Neural cell (in vitro differentiated cells): ENCODE measurements around the gene RPL12. TPM values are rescaled to one million over a fixed set of nuclear protein-coding genes. Genes with fewer than 3 reads are reported as not detected.

Experiments
- H2AFZ ChIP-seq: fragments of 200-600, 300-800 bp; sonication (generic), shearing (Covaris generic); 2 replicates; pipeline ENCODE4 v1.6.0; 2014; ENCODE audit warnings: low read depth, mild to moderate bottlenecking, antibody characterized with exemption, low read length, moderate library complexity
- H3F3A ChIP-seq: fragments of 200-600 bp; shearing (Covaris generic); 2 replicates; pipeline ENCODE4 v1.6.1; 2016; ENCODE audit warnings: mild to moderate bottlenecking, moderate library complexity, mixed read lengths, antibody characterized with exemption, low read length; ENCODE audit not compliant: insufficient read depth, poor library complexity, severe bottlenecking
- H3K27ac ChIP-seq: fragments of 200-600, 300-800 bp; sonication (generic), shearing (Covaris generic); 2 replicates; pipeline ENCODE4 v1.5.1; 2014; ENCODE audit warnings: mild to moderate bottlenecking, low read length, moderate library complexity
- H3K27me3 ChIP-seq: fragments of 300-800, 200-600 bp; sonication (generic), shearing (Covaris generic); 2 replicates; pipeline ENCODE4 v1.6.0; 2014; ENCODE audit warnings: mild to moderate bottlenecking, low read depth, low read length, moderate library complexity; ENCODE audit not compliant: insufficient read depth
- H3K36me3 ChIP-seq: fragments of 300-800, 200-600 bp; sonication (generic), shearing (Covaris generic); 2 replicates; pipeline ENCODE4 v1.5.1; 2014; ENCODE audit warnings: mild to moderate bottlenecking, antibody characterized with exemption, low read length, moderate library complexity; ENCODE audit not compliant: insufficient read depth
- H3K4me2 ChIP-seq: fragments of 300-800, 200-600 bp; sonication (generic), shearing (Covaris generic); 2 replicates; pipeline ENCODE4 v1.6.0; 2014; ENCODE audit warnings: mild to moderate bottlenecking, low read length
- H3K4me3 ChIP-seq: fragments of 300-800, 200-600 bp; sonication (generic), shearing (Covaris generic); 2 replicates; pipeline ENCODE4 v1.5.1; 2014; ENCODE audit warnings: mild to moderate bottlenecking, low read length, moderate library complexity
- H3K79me2 ChIP-seq: fragments of 200-600 bp; shearing (Covaris generic); replicated peaks from 2 replicates; pipeline ENCODE4 v1.6.0; 2014; ENCODE audit warnings: mild to moderate bottlenecking, low read length, moderate library complexity; ENCODE audit not compliant: insufficient read depth
- H3K9ac ChIP-seq: fragments of 300-800, 200-600 bp; sonication (generic), shearing (Covaris generic); 2 replicates; pipeline ENCODE4 v1.6.1; 2016; ENCODE audit warnings: mild to moderate bottlenecking, low read length, mixed read lengths
- H3K9me2 ChIP-seq: fragments of 200-600 bp; shearing (Covaris generic); 2 replicates; pipeline ENCODE4 v1.6.1; 2016; ENCODE audit warnings: mild to moderate bottlenecking, low read length, mixed read lengths; ENCODE audit not compliant: insufficient read depth
- H3K9me3 ChIP-seq: fragments of 200-600, 300-800 bp; sonication (generic), shearing (Covaris generic); 2 replicates; pipeline ENCODE4 v1.6.1; 2016; ENCODE audit warnings: mild to moderate bottlenecking, mixed run types, low read length, moderate library complexity, mixed read lengths
- H4K20me1 ChIP-seq: fragments of 200-600 bp; shearing (Covaris generic); 2 replicates; pipeline ENCODE4 v1.6.1; 2016; ENCODE audit warnings: mild to moderate bottlenecking, mixed run types; ENCODE audit not compliant: insufficient read depth
- CTCF ChIP-seq: fragments of 450-650 bp; IDR thresholded peaks from 2 replicates; pipeline ENCODE4 v1.5.1; 2014; ENCODE audit warnings: antibody characterized with exemption, mild to moderate bottlenecking, moderate library complexity; ENCODE audit not compliant: poor library complexity, severe bottlenecking
- EP300 ChIP-seq: fragments of 450-650 bp; conservative IDR thresholded peaks from 2 replicates; pipeline ENCODE4 v1.6.1; 2014; ENCODE audit warnings: antibody characterized with exemption, mild to moderate bottlenecking, moderate library complexity; ENCODE audit not compliant: poor library complexity, severe bottlenecking
- EZH2 ChIP-seq: fragments of 200-600, 300-800 bp; shearing (Covaris generic), sonication (generic); IDR thresholded peaks from 2 replicates; pipeline ENCODE4 v1.6.1; 2014; ENCODE audit warnings: antibody characterized with exemption, low read length, borderline replicate concordance, mild to moderate bottlenecking; ENCODE audit not compliant: insufficient read depth, poor library complexity, severe bottlenecking
- MXI1 ChIP-seq: fragments of 450-650 bp; conservative IDR thresholded peaks from 2 replicates; pipeline ENCODE4 v1.6.1; 2014; ENCODE audit warnings: antibody characterized with exemption, mild to moderate bottlenecking; ENCODE audit not compliant: poor library complexity, severe bottlenecking
- POLR2AphosphoS5 ChIP-seq: IDR thresholded peaks from 2 replicates; pipeline ENCODE4 v1.6.1; 2012
- RAD21 ChIP-seq: fragments of 450-650 bp; conservative IDR thresholded peaks from 2 replicates; pipeline ENCODE4 v1.6.1; 2014; ENCODE audit warnings: antibody characterized with exemption, mild to moderate bottlenecking, moderate library complexity
- SMC3 ChIP-seq: fragments of 450-650 bp; conservative IDR thresholded peaks from 2 replicates; pipeline ENCODE4 v1.6.1; 2014; ENCODE audit warnings: antibody characterized with exemption, mild to moderate bottlenecking, moderate library complexity; ENCODE audit not compliant: poor library complexity
- TAF1 ChIP-seq: IDR thresholded peaks from 2 replicates; pipeline ENCODE4 v1.6.1; 2012; ENCODE audit warnings: low read depth
- polyA plus RNA-seq: library from polyadenylated mRNA; depleted of rRNA; stranded (reverse); fragments of >200 nt; gene quantifications from 2 replicates; pipeline ENCODE4 v1.2.3, GENCODE V29; 2014
- TF ChIP-seq, protein P1 (sequence below): IDR thresholded peaks from 2 replicates; pipeline ENCODE4 v1.6.1; 2012; ENCODE audit warnings: borderline replicate concordance

Gene RPL12
- polyA plus RNA-seq, 1 donor from 2014 or later = 862 TPM

GRCh38 chr9:127451858-127452656, 851 bp upstream of the RPL12 start:
- no peaks in the 10 kb centered on the region for H3K27me3 ChIP-seq
- H4K20me1 ChIP-seq = no peaks in the 10 kb centered on the region
- no peaks in the 10 kb centered on the region for H3K9me2 ChIP-seq
- H3K27ac ChIP-seq = peak overlapping the region; percentile 69
- peaks cover 8% of the 10 kb centered on the region for H3K79me2 ChIP-seq
- H3K9me3 ChIP-seq = no peaks in the 10 kb centered on the region
- no peaks in the 10 kb centered on the region for H3F3A ChIP-seq
- peak overlapping the region; percentile 86 for H3K4me3 ChIP-seq
- TF ChIP-seq, protein P1, sequence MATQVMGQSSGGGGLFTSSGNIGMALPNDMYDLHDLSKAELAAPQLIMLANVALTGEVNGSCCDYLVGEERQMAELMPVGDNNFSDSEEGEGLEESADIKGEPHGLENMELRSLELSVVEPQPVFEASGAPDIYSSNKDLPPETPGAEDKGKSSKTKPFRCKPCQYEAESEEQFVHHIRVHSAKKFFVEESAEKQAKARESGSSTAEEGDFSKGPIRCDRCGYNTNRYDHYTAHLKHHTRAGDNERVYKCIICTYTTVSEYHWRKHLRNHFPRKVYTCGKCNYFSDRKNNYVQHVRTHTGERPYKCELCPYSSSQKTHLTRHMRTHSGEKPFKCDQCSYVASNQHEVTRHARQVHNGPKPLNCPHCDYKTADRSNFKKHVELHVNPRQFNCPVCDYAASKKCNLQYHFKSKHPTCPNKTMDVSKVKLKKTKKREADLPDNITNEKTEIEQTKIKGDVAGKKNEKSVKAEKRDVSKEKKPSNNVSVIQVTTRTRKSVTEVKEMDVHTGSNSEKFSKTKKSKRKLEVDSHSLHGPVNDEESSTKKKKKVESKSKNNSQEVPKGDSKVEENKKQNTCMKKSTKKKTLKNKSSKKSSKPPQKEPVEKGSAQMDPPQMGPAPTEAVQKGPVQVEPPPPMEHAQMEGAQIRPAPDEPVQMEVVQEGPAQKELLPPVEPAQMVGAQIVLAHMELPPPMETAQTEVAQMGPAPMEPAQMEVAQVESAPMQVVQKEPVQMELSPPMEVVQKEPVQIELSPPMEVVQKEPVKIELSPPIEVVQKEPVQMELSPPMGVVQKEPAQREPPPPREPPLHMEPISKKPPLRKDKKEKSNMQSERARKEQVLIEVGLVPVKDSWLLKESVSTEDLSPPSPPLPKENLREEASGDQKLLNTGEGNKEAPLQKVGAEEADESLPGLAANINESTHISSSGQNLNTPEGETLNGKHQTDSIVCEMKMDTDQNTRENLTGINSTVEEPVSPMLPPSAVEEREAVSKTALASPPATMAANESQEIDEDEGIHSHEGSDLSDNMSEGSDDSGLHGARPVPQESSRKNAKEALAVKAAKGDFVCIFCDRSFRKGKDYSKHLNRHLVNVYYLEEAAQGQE = no peak
- no peak for TF ChIP-seq RAD21
- no peaks in the 10 kb centered on the region for H3K36me3 ChIP-seq
- H2AFZ ChIP-seq = peak overlapping the region; percentile 70
- H3K9ac ChIP-seq = peak overlapping the region; percentile 77
- peak overlapping the region; percentile 87 for H3K4me2 ChIP-seq

- peak overlapping the region; percentile 86 for H3K4me3 ChIP-seq
- H3K9me3 ChIP-seq = no peaks in the 10 kb centered on the region
- H3K27me3 ChIP-seq = no peaks in the 10 kb centered on the region
- H3F3A ChIP-seq = no peaks in the 10 kb centered on the region
- no peaks in the 10 kb centered on the region for H3K36me3 ChIP-seq
- peak overlapping the region; percentile 70 for H2AFZ ChIP-seq
- H4K20me1 ChIP-seq = no peaks in the 10 kb centered on the region
- TF ChIP-seq SMC3 (no peak), EP300 (no peak), TAF1 (no peak), MXI1 (no peak), CTCF (no peak), POLR2AphosphoS5 (no peak), RAD21 (no peak), EZH2 (no peak)
- TF ChIP-seq, protein P1 = no peak
- H3K9me2 ChIP-seq = no peaks in the 10 kb centered on the region
- H3K4me2 ChIP-seq = peak overlapping the region; percentile 87
- H3K27ac ChIP-seq = peak overlapping the region; percentile 69
- H3K79me2 ChIP-seq = peaks cover 8% of the 10 kb centered on the region
- H3K9ac ChIP-seq = peak overlapping the region; percentile 77
These were observed 327 bp upstream of the RPL12 start for GRCh38 chr9:127451608-127451857.
